SK-N-MC (cell line): ENCODE data around the gene VOPP1.

ENCODE experiments used
- EZH2 ChIP-seq: fragments of 200-600 bp; sonication (generic); IDR thresholded peaks from one replicate; pipeline ENCODE4 v1.6.1; 2017; ENCODE audit warnings: antibody characterized with exemption
- POLR2AphosphoS5 ChIP-seq: IDR thresholded peaks from 2 replicates; pipeline ENCODE4 v1.6.1; 2012; ENCODE audit warnings: mild to moderate bottlenecking, low read depth, low read length, borderline replicate concordance

GRCh38 chr7:55591282-55591931 is 19.1 kb upstream of the VOPP1 start:
- TF ChIP-seq POLR2AphosphoS5 = no peak
- TF ChIP-seq EZH2 = no peak
